ENCODE data around the gene RORC.
A peak's percentile ranks its signal among the peaks of the same experiment; 100 is the strongest.

Gene RORC

GRCh38 chr1:151831256-151831591, 378 bp downstream of the RORC start:
- CTCF ChIA-PET: interaction anchor here (1.1 kb wide), 1 partner anchor 9 kb away, joined by 4 read pairs; no protein-coding TSS in a partner anchor

GRCh38 chr1:151830055-151830454, 1.5 kb downstream of the RORC start:
- ChIA-PET CTCF (interaction anchor here (0.6 to 1.1 kb wide), 3 partner anchors 10 to 27 kb away, joined by 3 to 5 read pairs (median 4); no protein-coding TSS in a partner anchor), POLR2A (ENCODE audit: low non-redundant PET) (interaction anchor here (0.5 kb wide), 1 partner anchor 365 kb away, joined by 7 read pairs; no protein-coding TSS in a partner anchor)
- H3K27ac ChIP-seq: no peak overlapping the region; the same call in 1 of the 2 replicates
- no peak for DNase-seq (ENCODE audit: low spot score)
- TF ChIP-seq, protein P1, sequence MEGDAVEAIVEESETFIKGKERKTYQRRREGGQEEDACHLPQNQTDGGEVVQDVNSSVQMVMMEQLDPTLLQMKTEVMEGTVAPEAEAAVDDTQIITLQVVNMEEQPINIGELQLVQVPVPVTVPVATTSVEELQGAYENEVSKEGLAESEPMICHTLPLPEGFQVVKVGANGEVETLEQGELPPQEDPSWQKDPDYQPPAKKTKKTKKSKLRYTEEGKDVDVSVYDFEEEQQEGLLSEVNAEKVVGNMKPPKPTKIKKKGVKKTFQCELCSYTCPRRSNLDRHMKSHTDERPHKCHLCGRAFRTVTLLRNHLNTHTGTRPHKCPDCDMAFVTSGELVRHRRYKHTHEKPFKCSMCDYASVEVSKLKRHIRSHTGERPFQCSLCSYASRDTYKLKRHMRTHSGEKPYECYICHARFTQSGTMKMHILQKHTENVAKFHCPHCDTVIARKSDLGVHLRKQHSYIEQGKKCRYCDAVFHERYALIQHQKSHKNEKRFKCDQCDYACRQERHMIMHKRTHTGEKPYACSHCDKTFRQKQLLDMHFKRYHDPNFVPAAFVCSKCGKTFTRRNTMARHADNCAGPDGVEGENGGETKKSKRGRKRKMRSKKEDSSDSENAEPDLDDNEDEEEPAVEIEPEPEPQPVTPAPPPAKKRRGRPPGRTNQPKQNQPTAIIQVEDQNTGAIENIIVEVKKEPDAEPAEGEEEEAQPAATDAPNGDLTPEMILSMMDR (conservative IDR thresholded peaks at IDR 0.05; ENCODE audit: low read depth): no peak

More at GRCh38 chr1:151831256-151831591, 378 bp downstream of the RORC start:
- H3K27ac ChIP-seq: peak overlapping the region; percentile 56
- TF ChIP-seq, protein P1 (conservative IDR thresholded peaks at IDR 0.05; ENCODE audit: low read depth): no peak
- POLR2A ChIA-PET (ENCODE audit: low non-redundant PET): no interaction called here
- no peak for DNase-seq (ENCODE audit: low spot score)

GRCh38 chr1:151829352-151830046, 2.1 kb downstream of the RORC start:
- DNase-seq (ENCODE audit: low spot score): no peak
- TF ChIP-seq, protein P1 (conservative IDR thresholded peaks at IDR 0.05; ENCODE audit: low read depth): no peak
- peak overlapping the region; percentile 36 for H3K27ac ChIP-seq
- CTCF ChIA-PET: no interaction called here
- POLR2A ChIA-PET (ENCODE audit: low non-redundant PET): interaction anchor here (0.5 kb wide), 1 partner anchor 365 kb away, joined by 7 read pairs; no protein-coding TSS in a partner anchor

GRCh38 chr1:151828921-151829320, 2.7 kb downstream of the RORC start:
- ChIA-PET CTCF (no interaction called here), POLR2A (ENCODE audit: low non-redundant PET) (no interaction called here)
- peak overlapping the region; percentile 36 for H3K27ac ChIP-seq
- TF ChIP-seq, protein P1 (conservative IDR thresholded peaks at IDR 0.05; ENCODE audit: low read depth): no peak
- DNase-seq (ENCODE audit: low spot score): peak; percentile 49

DNA sequence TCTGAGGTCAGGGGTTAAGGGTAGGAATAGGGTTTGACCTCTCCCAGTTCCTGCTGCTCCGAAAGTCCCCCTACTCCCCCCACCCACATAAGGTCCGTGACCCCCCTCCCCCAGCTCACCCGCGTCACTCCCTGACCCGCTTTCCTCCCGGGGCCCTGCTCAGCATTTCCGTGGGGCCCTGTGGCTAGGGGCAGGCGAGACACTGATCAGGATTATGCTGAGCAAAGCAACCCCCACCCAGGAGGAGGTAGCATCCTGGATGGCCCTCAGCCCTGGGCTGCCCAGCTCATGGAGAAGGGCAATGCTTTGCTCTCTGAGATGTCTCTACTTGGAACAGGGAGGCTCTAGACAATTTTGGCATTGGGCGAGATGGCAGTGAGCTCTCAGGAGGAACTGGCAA, 3.7 kb downstream of the RORC start:
- ChIA-PET POLR2A (ENCODE audit: low non-redundant PET) (no interaction called here), CTCF (interaction anchor here (0.5 kb wide), 1 partner anchor 385 kb away, joined by 3 read pairs; no protein-coding TSS in a partner anchor)
- H3K27ac ChIP-seq: no peak overlapping the region
- TF ChIP-seq, protein P1 (conservative IDR thresholded peaks at IDR 0.05; ENCODE audit: low read depth): no peak
- no peak for DNase-seq (ENCODE audit: low spot score)

DNA sequence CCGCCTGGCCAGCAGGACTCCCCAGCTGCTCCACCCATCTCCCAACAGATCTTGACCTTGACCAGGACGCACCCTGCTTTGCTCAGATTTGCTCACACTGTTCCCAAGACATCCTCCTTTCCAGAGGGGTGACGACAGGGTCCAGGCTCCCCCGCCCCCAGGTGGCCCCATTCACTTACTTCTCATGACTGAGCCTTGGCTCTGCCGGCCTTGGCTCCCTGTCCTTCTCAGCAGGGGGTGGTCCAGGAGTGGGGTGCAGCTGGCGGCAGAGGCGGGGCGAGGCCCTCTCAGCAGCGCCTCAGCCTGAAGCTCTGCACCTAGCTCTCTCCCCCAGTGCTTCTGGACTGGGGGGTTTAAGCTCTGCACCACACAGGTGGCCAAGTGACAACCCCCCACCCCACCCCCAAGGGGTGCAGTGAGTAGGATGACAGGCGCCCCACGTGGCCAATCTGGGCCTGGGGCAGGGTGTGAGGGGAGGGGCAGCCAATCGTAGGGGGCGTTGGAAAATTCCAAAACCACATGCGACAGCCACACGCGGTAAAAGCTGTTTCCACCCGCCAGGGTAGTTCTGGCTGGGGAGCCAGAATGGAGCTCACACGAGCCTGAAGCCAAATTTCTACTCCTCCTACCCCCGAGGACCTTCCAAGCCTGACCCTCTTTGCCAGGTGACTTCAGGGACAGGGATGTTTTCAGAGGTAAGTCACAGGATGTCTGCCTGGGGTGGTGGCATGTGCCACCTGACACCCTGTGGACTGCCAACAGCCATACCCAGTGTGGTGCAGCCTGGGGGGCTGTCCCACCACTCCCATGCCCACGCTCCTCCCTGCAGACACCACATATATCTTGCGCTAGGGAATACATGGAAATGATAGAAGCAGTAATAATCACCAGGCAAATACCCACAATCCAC, 5.6 kb downstream of the RORC start:
- ChIA-PET CTCF (no interaction called here), POLR2A (ENCODE audit: low non-redundant PET) (no interaction called here)
- no peak for DNase-seq (ENCODE audit: low spot score)
- TF ChIP-seq, protein P1 (conservative IDR thresholded peaks at IDR 0.05; ENCODE audit: low read depth): no peak
- H3K27ac ChIP-seq: no peak overlapping the region
